Measurements from ENCODE around the gene B3GLCT.

Gene B3GLCT

GRCh38 chr13:31276421-31276820, 76.6 kb downstream of the B3GLCT start:
- DNase-seq (ENCODE audit: low spot score) = no peak
- in situ Hi-C loops (cut with MboI; ENCODE audit: low sequenced_read_pairs, unreplicated experiment) = no loop called here
- TF ChIP-seq CTCF (IDR thresholded peaks at IDR 0.05; ENCODE audit: borderline replicate concordance, control extremely low read depth, extremely low read depth, insufficient read depth, missing control alignments) = no peak

GRCh38 chr13:31278869-31279268, 79.1 kb downstream of the B3GLCT start:
- TF ChIP-seq CTCF (IDR thresholded peaks at IDR 0.05; ENCODE audit: borderline replicate concordance, control extremely low read depth, extremely low read depth, insufficient read depth, missing control alignments) = no peak
- in situ Hi-C loops (cut with MboI; ENCODE audit: low sequenced_read_pairs, unreplicated experiment) = no loop called here
- DNase-seq (ENCODE audit: low spot score) = no peak

DNA sequence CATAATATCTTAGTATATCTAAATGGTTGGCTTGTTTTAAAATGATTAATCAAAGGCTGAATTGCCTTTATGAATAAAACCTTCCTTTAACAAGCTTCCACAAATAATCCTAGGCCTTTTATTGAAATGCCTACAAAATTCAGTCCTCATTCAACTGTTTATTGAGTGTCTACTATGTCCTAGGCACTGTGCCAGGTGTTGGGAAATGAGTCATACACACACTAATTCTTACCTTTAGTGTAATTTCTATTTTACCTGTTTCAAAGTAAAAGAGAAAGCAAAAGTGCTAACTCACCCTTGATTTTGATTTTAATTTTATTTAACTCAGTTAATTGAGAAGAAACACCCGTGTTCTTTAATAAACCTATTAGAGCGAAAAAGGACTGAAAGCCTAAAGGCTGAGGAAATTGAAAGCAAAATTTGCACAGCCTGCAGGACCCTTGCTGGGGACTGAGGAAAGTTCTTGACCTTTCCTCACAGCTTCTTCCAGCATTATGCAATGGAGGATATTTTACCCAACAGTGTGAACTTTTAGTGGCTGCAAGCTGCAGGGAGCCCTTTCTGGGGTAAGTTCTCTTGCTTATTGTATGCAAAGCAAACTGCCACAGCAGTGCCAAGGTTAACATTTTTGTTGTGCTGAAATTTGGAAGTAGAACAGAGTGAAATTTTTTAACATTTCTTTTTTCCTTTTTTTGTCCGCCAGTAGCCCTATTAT, 83.1 kb downstream of the B3GLCT start:
- in situ Hi-C loops (cut with MboI; ENCODE audit: low sequenced_read_pairs, unreplicated experiment) = no loop called here
- DNase-seq (ENCODE audit: low spot score) = no peak
- no peak for TF ChIP-seq CTCF (IDR thresholded peaks at IDR 0.05; ENCODE audit: borderline replicate concordance, control extremely low read depth, extremely low read depth, insufficient read depth, missing control alignments)

DNA sequence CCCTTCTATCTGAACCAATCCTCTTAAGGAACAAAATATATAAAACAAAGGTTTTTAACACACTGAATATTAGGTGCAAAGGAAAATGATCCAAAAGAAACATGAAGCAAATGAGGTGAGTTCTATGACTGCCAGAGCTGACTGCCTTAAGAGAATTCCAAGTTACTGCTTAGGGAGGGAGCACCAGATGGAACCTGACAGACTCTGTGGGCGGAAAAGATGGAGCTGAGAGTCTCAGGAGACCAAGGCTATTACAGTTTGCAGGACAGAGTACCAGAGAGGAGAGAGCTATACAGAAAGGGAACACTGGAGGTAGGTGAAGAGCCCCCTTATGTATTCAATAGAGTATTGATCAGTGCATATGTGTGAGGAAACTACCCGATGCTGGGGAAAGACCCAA, 87.2 kb downstream of the B3GLCT start:
- no peak for DNase-seq (ENCODE audit: low spot score)
- TF ChIP-seq CTCF (IDR thresholded peaks at IDR 0.05; ENCODE audit: borderline replicate concordance, control extremely low read depth, extremely low read depth, insufficient read depth, missing control alignments) = no peak
- in situ Hi-C loops (cut with MboI; ENCODE audit: low sequenced_read_pairs, unreplicated experiment) = no loop called here

GRCh38 chr13:31301119-31301518, 101.3 kb downstream of the B3GLCT start:
- no peak for DNase-seq (ENCODE audit: low spot score)
- no peak for TF ChIP-seq CTCF (IDR thresholded peaks at IDR 0.05; ENCODE audit: borderline replicate concordance, control extremely low read depth, extremely low read depth, insufficient read depth, missing control alignments)
- in situ Hi-C loops (cut with MboI; ENCODE audit: low sequenced_read_pairs, unreplicated experiment) = no loop called here

- DNase-seq (ENCODE audit: low spot score) = no peak
- no peak for TF ChIP-seq CTCF (IDR thresholded peaks at IDR 0.05; ENCODE audit: borderline replicate concordance, control extremely low read depth, extremely low read depth, insufficient read depth, missing control alignments)
- in situ Hi-C loops (cut with MboI; ENCODE audit: low sequenced_read_pairs, unreplicated experiment) = no loop called here
Observed at GRCh38 chr13:31310356-31310755, 110.6 kb downstream of the B3GLCT start.

All from GM13976 (cell line).